Body of pancreas (tissue), 4 donors: ENCODE results near the gene PRLHR. TPM values are rescaled to one million over a fixed set of nuclear protein-coding genes. Genes with fewer than 3 reads are reported as not detected.

ENCODE experiments used
- ATAC-seq: fragments of 150-250 bp; one replicate; pipeline ENCODE4 v1.9.1; 2016
- DNase-seq, 4 donors: peaks; one replicate each; pipeline ENCODE4 v3.0.0-alpha.2; 2019
- H3K27ac ChIP-seq, 4 donors: fragments of 200-600 bp; sonication (generic); 1 replicate in 3 of 4; 2 replicates in 1 of 4; pipeline versions ENCODE4 v1.5.1 to v1.6.1; 2016 to 2019; ENCODE audit warnings: mild to moderate bottlenecking in 1 of 4, mixed read lengths in 1 of 4, moderate library complexity in 1 of 4
- H3K27me3 ChIP-seq, 2 donors: fragments of 200-600 bp; sonication (generic); one replicate each; pipeline ENCODE4 v1.6.0; 2016; ENCODE audit warnings: mild to moderate bottlenecking in 1 of 2
- H3K36me3 ChIP-seq, 2 donors: fragments of 200-600 bp; sonication (generic); replicated peaks in 1 of 2; 2 replicates each; pipeline ENCODE4 v1.5.1; 2016; ENCODE audit warnings: low read depth in 2 of 2; ENCODE audit not compliant: insufficient read depth in 1 of 2
- H3K4me1 ChIP-seq: fragments of 200-600 bp; sonication (generic); one replicate; pipeline ENCODE4 v1.6.0; 2016
- H3K4me3 ChIP-seq, 2 donors: fragments of 200-600 bp; sonication (generic); 1 replicate in 1 of 2; 2 replicates in 1 of 2; pipeline ENCODE4 v1.5.1; 2016 to 2019
- H3K9me3 ChIP-seq, 3 donors: fragments of 200-600 bp; sonication (generic); 1 replicate in 2 of 3; 2 replicates in 1 of 3; pipeline ENCODE4 v1.5.1; 2016
- POLR2A ChIP-seq, 3 donors: fragments of 450-650 bp; IDR thresholded peaks; one replicate each; pipeline ENCODE4 v1.6.1; 2016; ENCODE audit warnings: antibody characterized with exemption in 3 of 3, mild to moderate bottlenecking in 2 of 3
- WGBS, 2 donors: methylation state at CpG; one replicate each; pipeline ENCODE4 v1.1.5; 2017; 5-methylcytosine and 5-hydroxymethylcytosine counted together
- intact Hi-C: fragments of 100-400 bp; cut with DNase I; formaldehyde crosslinking; loops from one replicate; pipeline ENCODE4 v1.15.1; 2023
- total RNA-seq, 2 donors: library from RNA; depleted of rRNA; stranded (reverse); fragments of >200 nt; gene quantifications; one replicate each; pipeline ENCODE4 v1.1.0, GENCODE V29; 2016
- TF ChIP-seq, protein P1 (sequence below), 7 experiments: fragments of 450-650 bp in 4 of 7; fragments of 200-600 bp in 3 of 7; sonication (generic) in 3 of 7; IDR thresholded peaks; one replicate each; pipeline ENCODE4 v1.5.1; 2016 to 2019; ENCODE audit warnings: antibody characterized with exemption in 7 of 7

The PRLHR gene
- total RNA-seq, 2 donors from 2014 or later, result not detected

- Histone ChIP-seq H3K4me1 (peaks cover 9% of the 10 kb centered on the region), H3K4me3 (no peak overlapping the region), H3K36me3 (no peaks in the 10 kb centered on the region), H3K27me3 (no peaks in the 10 kb centered on the region), H3K9me3 (no peaks in the 10 kb centered on the region), H3K27ac (no peak overlapping the region)
- no peak for TF ChIP-seq POLR2A (IDR thresholded peaks at IDR 0.05)
- TF ChIP-seq, protein P1, sequence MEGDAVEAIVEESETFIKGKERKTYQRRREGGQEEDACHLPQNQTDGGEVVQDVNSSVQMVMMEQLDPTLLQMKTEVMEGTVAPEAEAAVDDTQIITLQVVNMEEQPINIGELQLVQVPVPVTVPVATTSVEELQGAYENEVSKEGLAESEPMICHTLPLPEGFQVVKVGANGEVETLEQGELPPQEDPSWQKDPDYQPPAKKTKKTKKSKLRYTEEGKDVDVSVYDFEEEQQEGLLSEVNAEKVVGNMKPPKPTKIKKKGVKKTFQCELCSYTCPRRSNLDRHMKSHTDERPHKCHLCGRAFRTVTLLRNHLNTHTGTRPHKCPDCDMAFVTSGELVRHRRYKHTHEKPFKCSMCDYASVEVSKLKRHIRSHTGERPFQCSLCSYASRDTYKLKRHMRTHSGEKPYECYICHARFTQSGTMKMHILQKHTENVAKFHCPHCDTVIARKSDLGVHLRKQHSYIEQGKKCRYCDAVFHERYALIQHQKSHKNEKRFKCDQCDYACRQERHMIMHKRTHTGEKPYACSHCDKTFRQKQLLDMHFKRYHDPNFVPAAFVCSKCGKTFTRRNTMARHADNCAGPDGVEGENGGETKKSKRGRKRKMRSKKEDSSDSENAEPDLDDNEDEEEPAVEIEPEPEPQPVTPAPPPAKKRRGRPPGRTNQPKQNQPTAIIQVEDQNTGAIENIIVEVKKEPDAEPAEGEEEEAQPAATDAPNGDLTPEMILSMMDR (IDR thresholded peaks at IDR 0.05), result no peak
- intact Hi-C loops, result no loop called here
- DNase-seq, result no peak
- no peak for ATAC-seq
- 85 to 86% methylated on average over 10 of the region's 10 CpGs for WGBS, 2 donors
These were observed 10.2 kb upstream of the PRLHR start for GRCh38 chr10:118605694-118606093.

GRCh38 chr10:118596426-118597124 is 1.1 kb upstream of the PRLHR start:
- intact Hi-C loops, result no loop called here
- no peak overlapping the region for H3K27ac ChIP-seq
- DNase-seq (no peak), ATAC-seq (no peak)
- peaks cover 0 to 18% of the 10 kb centered on the region in 2 donors for H3K27me3 ChIP-seq
- H3K36me3 ChIP-seq, result no peaks in the 10 kb centered on the region
- 4 to 7% methylated on average over 15 to 16 of the region's 16 CpGs for WGBS, 2 donors
- no peak overlapping the region for H3K4me3 ChIP-seq
- peaks cover 50% of the 10 kb centered on the region for H3K4me1 ChIP-seq
- H3K9me3 ChIP-seq, result no peaks in the 10 kb centered on the region
- TF ChIP-seq POLR2A (IDR thresholded peaks at IDR 0.05), result no peak
- TF ChIP-seq, protein P1 (IDR thresholded peaks at IDR 0.05), result no peak

- no peak overlapping the region for H3K4me3 ChIP-seq
- ATAC-seq (no peak), DNase-seq (no peak)
- no peaks in the 10 kb centered on the region for H3K9me3 ChIP-seq
- intact Hi-C loops, result no loop called here
- H3K27me3 ChIP-seq, result peaks cover 0 to 18% of the 10 kb centered on the region in 2 donors
- H3K27ac ChIP-seq, result no peak overlapping the region
- peaks cover 63% of the 10 kb centered on the region for H3K4me1 ChIP-seq
- TF ChIP-seq, protein P1 (IDR thresholded peaks at IDR 0.05), result no peak
- TF ChIP-seq POLR2A (IDR thresholded peaks at IDR 0.05), result no peak
- no peaks in the 10 kb centered on the region for H3K36me3 ChIP-seq
- 4 to 12% methylated on average over 8 to 22 of the region's 22 CpGs for WGBS, 2 donors
These were observed 406 bp downstream of the PRLHR start for GRCh38 chr10:118595064-118595420.

DNA sequence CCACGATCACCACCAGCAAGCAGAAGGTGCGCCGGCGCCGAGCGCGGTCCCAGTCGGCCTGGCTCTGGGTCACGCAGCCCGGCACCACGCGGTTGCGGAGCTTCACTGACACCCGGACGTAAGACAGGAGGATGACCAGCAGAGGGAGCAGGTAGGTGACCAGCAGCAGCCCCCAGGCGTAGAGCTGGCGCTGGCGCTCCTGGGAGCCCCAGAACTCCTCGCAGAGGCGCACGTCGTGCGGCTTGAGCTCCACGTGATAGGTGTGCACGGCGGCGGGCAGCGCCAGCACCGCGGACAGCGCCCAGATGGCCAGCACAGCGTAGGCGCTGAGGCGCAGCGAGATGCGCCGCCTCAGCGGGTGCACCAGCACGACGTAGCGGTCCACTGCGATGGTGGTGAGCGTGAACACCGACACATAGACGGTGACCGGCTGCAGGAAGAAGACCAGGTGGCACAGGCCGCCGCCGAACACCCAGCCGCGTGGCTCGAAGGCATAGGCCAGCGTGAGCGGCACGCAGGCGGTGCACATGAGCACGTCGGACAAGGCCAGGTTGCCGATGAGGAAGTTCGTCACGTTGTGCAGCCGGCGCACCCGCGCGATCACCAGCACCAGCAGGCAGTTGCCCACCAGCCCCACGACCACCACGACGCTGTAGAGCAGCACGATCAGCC is 920 bp downstream of the PRLHR start:
- 13% methylated on average over 70 of the region's 70 CpGs; no CpG with 5 or more reads in 1 of the 2 donors for WGBS, 2 donors
- H3K9me3 ChIP-seq, result no peaks in the 10 kb centered on the region
- H3K4me3 ChIP-seq, result no peak overlapping the region
- no peak overlapping the region for H3K27ac ChIP-seq
- TF ChIP-seq, protein P1 (IDR thresholded peaks at IDR 0.05), result peak in 2 of 7 experiments; percentile 10 to 24
- TF ChIP-seq POLR2A (IDR thresholded peaks at IDR 0.05), result no peak
- no peaks in the 10 kb centered on the region for H3K36me3 ChIP-seq
- peak; percentile 37 for ATAC-seq
- H3K4me1 ChIP-seq, result peaks cover 67% of the 10 kb centered on the region
- peak; percentile 44 to 72 (median 52) for DNase-seq
- peaks cover 0 to 18% of the 10 kb centered on the region in 2 donors for H3K27me3 ChIP-seq
- intact Hi-C loops, result no loop called here
